ENCODE results near the gene UQCR10.

UQCR10 gene

DNA sequence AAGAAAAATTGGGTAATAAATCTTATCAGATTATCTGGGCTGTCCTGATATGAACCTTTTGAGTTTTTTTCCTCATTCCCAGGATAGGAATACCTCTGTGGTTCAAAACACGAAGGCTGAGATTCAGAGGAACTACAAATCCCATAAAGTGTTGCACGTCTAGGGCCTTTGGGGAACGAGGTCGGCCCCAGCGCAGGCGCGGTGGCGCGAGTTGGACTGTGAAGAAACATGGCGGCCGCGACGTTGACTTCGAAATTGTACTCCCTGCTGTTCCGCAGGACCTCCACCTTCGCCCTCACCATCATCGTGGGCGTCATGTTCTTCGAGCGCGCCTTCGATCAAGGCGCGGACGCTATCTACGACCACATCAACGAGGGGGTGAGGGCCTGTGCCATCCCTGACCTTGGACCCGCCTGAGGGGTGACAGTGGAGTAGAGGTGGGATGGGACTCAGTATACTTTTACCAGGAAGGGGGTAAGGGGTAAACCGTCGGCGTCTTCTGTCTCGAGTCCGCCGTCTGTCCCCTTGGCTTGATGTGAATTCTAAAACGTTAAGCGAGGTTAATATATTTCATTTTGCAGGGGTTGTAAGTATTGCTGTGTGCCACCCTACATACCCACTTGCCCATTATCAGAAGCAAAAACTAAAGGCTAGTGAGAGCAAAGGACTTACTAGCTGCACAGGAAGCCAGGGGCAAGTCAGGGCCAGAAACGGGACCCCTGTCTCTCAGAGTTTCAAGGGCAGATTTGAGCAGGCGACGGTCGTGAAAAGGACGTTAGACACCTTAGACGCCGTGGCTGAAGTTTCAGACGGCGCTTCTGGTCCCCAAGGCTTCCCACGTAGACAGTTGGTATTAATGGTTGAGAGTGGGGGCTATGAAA lies at the start of gene UQCR10:
UQCR10 (plus strand) TSS at position 199 of the 881 bp plus-strand sequence; CDS start at position 229, 30 bp downstream.
- peak; percentile 86 for DNase-seq (ENCODE audit: low read depth, low spot score)

DNA sequence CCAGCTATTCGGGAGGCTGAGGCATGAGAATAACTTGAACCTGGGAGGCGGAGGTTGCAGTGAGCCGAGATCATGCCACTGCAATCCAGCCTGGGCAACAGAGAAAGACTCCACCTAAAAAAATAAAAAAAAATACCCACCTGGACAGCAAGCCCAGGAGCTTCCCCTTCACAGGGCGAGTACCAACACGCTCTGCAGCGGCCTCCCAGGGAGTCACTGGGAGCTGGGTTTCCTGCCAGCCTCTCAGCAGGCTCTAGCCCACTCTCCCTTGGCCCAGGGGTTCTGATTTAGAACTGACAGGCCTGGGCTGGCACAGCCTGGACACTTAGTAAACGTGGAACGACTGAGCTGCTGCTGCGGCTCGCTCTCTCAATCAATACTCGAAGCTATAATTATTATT lies 49.4 kb upstream of the UQCR10 start:
- DNase-seq (ENCODE audit: low read depth, low spot score), result no peak

DNA sequence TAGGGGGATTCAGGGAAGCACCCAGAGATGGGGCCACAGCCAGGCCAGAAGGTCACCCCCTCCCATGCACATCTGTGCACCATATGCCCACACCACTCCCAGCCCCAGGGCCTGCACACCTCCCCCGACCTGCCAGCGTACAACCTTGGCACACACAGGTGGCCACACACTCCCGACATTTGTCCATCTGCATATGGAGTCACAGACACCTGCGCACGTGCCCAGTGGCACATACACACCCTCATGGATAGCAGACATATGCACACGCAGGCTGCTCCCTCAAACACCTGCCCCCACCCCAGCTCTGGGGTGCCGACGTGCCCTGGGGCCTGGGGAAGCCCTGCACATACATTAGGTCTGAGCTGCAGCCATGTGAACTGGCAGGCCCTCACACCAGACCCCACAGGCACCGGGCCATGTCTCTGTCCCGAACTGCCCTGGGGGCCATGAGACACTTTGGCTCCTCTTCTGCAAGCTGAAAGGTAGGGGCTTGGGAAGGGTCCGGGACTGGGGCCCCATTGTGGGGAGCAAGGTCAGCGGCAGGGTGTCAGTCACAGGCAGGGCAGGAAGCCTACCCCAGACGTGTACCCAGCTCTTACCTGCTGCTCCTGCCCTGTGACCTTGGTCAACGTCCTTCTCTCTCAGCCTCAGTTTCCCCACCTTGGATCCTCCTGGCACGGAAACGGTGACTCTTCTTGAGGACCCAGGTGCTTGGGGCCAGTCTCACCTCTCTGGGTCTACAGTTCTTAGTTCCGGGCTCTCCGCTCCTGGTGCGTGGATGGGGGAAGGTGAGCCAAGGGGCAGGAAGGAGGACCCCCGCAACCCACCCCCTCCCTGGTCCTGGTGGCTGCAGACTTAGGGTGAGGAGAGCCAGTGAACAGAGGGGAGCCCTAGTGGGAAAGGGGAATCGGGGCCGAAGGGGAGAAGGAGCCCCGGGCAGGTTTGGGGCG lies 47.9 kb upstream of the UQCR10 start:
- no peak for DNase-seq (ENCODE audit: low read depth, low spot score)

DNA sequence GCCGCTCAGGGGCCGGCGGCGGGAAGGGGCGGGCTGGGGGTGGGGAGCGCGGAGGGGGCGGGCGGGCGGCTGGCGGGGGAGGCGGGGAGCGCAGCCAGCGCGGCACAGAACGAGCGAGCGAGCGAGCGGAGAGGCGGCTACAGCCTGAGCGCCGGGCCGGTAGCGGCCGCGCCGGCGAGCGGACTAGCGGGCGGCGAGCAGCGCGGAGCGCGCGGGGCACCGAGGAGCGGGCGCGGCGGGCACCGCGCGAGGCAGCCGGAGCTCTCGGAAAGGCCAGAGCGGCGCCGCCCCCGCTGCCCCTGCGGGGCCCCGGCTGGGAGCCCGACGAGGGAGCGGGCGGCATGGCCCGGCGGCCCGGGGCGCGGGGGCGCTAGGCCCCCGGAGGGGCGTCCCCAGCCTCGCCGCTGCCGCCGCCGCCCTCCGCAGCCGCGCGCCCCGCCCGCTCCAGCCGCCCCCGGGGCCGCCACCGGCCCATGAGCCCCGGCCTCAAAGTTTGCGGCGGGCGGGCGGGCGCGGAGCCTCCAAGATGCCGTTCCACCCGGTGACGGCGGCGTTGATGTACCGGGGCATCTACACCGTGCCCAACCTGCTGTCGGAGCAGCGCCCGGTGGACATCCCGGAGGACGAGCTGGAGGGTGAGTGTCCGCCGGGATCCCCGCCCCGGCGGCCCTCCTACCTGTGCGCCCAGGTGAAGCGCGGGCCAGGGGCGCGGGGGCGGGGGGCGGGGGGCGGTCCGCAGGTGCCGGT lies 47.1 kb upstream of the UQCR10 start, which contains the start of gene CABP7:
CABP7 (plus strand) TSS at position 105 of the 747 bp plus-strand sequence; CDS start at position 527, 422 bp downstream.
- DNase-seq (ENCODE audit: low read depth, low spot score), result no peak

DNA sequence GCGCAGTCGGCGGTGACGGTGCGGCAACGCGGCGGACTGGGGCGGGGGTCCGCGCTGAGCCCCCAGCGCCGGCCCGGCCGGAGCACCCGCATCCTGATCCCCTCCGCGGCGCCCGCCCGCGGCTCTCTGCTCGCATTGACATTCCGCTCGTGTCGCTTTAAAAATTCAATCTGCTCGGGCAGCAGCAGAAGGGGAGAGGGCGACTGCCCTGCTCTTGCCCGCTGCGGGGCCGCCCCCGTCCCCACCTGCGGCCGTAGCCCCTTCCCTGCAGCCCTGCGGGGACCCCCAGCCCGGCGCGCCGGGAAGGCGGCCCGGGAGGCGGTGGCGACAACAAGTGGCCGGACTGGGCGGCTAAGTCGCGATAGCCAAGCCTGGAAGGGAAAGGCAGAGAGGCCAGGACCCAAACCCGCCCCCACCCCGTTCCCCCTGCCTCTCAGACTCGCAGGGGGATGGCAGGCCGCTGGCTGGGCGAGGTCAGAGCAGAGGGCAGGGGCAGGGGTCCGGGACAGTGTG lies 46.3 kb upstream of the UQCR10 start:
- DNase-seq (ENCODE audit: low read depth, low spot score), result no peak

DNA sequence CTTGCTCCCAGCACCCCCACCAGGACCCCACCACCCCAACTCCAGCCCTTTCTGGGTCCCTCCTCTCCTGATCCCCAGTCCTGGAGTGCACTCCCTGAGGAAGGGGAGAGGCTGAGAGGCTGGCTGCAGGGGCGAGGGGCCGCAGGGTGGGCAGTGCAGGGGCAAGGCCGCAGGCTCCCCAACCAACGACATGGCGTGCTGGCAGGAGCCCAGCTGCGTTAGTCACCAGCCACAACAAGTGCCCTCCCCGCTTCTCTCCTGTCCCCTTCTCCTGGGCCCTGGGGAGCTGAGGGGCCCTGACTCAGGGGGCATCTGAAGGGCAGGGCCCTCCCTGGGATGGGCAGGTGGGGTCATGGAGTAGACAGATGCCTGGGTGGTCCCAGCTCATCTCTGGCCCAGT lies 45.0 kb upstream of the UQCR10 start:
- DNase-seq (ENCODE audit: low read depth, low spot score), result no peak

DNA sequence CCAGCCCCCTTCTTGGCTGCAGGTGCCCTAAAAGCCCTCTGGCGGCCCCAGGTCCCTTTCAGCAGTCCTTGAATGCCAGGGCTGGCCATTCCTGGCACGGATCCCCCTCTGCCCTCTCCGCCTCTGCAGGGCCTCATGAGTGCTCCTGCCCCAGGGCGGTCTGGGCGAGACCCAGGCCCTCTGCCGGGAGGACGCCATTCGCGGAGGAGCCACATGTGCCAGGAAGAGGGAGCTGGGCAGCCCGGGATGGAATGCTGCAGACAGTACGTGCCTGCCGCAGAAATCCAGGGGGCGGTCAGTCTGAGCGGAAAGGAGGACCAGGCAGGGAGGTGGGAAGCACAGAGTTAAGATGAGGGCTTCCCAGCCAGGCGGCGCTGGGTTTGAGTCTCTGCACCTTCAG lies 44.6 kb upstream of the UQCR10 start:
- DNase-seq (ENCODE audit: low read depth, low spot score), result no peak

DNA sequence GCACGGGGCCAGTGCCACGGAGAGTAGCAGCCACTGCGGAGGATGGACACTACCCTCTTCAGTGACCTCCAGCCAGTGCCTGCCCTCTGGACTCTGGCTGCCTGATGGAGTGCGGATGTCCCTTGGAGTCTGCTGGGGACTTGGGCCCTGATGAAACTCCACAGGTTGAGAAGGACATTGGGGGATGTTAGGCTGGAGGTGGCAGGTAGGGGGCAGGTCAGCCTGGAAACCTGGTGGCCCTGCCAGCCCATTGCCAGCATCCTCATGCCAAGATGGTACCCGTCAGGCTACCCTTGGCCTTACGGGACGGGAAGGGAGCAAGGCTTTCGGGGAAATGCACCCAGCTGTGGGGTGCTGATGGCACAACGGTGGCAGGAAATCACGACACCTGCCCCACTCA lies 43.4 kb upstream of the UQCR10 start:
- DNase-seq (ENCODE audit: low read depth, low spot score), result no peak

DNA sequence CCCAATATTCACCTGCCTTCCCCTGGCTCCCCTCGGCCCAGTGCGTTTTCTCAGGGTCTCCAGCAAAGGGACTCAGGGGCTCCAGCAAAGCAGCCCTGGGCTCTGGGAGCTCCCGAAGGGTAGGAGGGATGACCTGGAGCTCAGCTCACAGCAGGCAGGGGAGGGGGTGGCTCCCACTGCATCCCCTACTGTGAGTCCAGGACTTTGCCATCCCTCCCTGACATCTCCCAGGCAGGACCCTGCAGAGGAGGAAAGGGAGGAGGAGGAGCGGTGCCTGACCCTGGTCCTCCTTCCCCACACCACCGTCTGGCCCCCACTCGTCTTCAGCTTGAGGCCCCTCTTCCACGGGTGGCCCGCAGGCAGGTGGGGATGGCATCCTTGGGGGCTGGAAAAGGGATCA lies 42.3 kb upstream of the UQCR10 start:
- no peak for DNase-seq (ENCODE audit: low read depth, low spot score)

DNA sequence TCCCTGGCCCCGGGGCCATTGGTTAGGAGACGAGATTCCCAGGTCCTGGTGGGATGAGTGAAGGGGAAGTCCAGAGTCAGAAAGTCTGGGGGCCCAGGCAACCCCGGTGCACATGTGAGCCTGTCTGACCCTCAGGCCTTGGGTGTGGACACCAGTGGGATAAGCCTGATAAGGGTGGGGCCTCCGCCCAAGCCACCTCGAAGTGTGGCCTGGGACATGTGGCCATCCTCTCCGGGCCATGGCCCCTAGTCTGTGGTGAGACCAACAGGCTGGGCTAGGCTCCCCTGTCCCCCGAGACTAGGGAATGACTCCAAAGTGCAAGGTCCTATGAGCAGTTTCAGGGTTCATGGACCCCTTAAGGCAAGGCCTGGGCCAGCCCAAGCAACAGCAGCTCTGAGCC lies 41.1 kb upstream of the UQCR10 start:
- DNase-seq (ENCODE audit: low read depth, low spot score), result no peak

DNA sequence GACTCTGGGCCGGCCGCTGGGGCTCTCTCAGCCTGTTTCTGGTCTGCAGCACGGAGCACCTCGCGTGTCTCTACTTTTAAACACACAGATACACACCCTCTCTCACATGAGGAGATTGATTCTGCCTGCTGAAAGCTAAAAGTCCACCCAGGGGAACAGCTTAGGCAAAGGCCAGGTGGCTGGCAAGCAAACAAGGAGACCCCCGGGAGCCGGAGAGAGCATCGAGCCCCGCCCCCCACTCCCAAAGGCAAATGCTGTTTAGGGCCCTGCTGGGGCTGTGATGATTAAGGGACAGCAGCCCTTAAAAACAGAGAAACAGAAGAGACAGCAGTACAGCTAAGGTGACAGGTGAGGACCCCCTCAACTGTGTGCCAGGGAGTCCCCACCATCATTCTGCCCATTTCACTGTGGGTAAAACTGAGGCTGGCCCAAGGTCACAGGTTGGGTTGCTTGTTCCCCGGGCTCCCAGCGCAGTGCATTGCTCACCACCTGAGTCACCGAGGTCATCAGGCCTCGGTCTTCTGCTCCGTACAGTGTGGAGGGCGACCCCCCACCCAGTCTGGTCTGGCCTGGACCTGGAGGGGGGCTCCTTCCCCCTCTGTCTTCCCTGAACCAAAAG lies 40.5 kb upstream of the UQCR10 start:
- no peak for DNase-seq (ENCODE audit: low read depth, low spot score)

DNA sequence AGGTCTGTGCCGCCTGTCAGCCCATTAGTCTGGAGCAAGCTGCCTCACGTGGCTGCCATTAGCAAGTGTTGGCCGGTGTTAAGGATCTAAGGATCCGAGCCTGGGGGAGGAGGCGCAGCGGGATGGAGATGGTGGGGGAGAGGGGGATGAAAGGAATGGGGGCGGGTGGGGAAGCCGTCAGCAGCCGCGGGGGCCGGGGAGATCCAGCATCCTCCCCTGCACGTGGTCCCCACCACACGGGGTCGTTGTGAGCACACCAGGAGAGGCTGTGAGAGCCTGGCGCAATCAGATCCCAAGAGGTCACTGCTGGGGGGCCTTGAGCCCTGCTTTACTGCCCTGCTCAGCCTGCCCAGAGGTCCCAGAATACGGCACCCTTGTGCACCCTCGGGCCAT lies 40.0 kb upstream of the UQCR10 start:
- DNase-seq (ENCODE audit: low read depth, low spot score), result no peak

DNA sequence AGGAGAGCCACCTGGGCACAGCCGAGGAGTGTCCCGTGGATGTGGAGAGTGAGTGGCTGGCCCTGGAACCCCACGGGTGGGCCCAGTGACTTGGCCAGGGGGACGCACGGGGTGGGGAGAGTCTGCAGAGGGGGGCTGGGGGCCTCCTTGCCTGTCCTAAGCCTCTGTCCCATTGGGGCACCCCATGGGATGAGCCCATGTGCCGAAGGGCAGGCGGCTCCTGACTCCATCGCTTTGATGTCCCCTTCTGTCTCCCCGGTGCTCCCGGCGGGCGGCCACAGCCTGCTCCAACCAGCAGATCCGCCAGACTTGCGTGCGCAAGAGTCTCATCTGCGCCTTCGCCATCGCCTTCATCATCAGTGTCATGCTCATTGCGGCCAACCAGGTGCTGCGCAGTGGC lies 38.0 kb upstream of the UQCR10 start:
- DNase-seq (ENCODE audit: low read depth, low spot score), result no peak

DNA sequence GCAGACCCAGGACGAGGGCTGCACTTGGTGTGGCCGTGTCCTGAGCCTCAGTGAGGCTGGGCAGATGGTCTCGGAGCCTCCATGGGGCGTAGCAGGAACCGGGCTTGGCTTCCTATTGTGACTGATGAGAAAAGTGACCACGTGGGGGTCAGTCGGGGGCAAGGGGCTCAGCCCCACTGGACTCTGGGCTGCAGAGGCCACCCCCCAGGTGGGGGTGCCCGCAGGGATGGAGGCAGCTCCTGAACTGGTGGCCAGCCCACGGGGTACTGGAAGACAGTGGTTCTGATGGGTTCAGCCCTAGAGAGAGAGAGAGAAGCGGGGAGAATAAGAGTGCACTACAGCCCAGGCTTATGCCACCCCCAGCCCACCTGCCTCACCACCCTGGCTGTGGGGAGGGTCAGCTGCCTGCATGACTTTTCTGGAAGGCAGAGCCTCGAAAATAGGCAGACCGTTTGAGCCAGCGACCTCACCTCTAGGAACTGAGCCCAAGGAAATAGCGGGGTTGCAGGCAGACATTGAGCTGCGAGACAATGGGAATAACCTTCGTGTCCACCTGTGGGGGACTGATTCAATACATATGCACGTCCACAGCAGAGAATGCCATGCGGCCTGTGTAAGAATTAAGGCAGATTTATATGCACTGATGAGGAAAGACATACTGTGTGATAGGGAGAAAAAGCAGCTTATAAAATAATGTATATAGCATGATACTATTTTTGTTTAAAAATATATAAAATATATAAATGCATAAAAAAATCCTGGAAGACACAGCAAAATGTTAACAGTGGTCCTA lies 35.9 kb upstream of the UQCR10 start:
- DNase-seq (ENCODE audit: low read depth, low spot score), result no peak

DNA sequence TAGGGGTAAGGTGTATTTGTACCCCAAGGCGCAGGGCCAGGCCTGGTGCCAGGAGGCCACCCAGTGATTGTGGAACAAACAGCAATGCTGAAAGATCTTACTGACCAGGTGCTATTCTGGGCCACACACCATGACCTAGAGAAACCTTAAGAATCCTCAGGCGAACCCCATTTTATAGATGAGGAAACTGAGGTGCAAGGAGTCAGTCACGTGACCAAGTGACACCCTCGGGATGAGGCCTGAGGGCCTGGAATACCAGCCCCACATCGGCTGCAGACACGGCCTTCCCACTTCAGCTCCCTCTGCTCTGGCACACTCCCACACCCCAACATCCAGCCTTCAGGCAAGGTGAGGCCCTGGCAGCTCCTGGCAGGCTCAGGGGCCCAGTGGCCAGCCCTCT lies 34.3 kb upstream of the UQCR10 start:
- DNase-seq (ENCODE audit: low read depth, low spot score), result no peak

DNA sequence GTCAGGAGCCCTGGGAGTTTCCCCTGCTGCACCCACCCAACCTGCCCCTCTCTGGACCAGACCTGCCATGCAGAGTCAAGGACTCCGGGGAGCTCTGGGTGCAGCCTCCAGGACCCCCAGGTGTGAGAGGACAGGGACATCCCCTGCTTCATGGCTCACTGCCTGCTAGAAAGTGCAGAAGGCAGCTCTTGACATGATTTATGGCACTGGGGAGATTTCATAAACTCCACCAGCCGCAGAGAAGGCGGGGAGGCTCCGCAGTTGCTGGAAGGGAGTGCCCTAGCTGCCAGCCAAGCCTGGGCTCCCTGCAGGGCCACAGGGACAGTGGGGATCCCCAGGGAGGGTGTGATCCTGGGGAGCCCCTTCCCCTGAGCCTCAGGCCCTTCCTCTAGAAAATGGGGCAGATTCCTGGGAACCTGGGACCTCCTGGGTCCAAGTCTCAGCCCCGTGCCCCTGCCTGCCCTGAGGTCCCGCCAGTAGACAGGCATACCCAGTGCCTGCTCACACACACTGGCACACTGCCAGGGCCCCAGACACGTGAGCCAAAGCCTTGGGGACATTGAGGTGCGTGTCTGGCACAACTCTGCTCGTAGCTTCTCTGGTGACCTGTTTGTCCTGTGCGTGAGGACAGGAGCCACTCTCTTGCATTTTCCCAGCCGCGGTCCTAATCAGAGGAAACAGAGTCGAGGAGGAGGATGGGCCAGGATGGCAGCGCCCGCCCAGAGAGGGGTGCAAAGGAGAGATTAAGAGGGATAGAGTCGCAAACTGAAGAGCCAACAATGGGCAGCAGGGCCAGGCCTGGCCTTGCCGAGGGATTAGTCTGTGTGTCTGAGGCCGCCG lies 33.6 kb upstream of the UQCR10 start:
- no peak for DNase-seq (ENCODE audit: low read depth, low spot score)

DNA sequence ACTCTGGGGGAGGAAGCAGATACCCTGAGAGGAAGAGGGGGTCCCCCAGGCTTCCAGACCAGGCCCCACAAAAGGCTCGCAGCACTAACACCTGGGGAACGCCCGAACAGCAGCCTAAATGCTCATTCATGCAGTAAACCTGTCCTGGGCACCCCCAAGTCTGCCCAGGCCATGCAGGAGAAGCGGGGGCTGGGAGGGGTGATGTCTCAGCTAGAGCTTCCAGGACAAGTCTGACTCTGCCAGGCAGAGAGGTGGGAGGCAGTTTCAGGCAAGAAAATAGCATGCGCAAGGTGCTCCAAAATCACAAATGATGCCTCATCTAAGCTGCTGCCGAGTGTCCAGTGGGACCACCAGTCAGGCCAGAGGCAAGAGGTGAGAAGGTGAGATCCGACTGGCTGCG lies 32.8 kb upstream of the UQCR10 start:
- no peak for DNase-seq (ENCODE audit: low read depth, low spot score)

DNA sequence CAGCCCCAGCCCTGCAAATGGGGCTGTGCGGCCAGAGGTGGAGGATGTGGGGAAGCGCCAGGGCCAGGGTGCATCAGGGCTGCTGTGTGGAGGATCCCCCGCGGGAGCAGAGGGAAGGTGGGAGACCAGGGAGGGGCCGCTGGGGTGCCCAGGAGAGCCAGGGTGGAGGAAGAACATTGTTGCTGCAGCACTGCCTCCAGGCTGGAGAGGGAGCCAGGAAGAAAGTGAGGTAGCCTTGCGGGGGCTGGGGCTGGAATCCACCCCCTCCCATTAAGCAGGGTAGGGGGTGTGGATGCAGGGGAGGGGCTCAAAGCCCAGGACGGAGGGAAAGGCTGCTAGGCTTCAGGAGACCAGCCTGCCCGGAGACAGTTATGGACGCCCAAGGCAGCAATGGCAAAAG lies 32.3 kb upstream of the UQCR10 start:
- DNase-seq (ENCODE audit: low read depth, low spot score), result no peak

DNA sequence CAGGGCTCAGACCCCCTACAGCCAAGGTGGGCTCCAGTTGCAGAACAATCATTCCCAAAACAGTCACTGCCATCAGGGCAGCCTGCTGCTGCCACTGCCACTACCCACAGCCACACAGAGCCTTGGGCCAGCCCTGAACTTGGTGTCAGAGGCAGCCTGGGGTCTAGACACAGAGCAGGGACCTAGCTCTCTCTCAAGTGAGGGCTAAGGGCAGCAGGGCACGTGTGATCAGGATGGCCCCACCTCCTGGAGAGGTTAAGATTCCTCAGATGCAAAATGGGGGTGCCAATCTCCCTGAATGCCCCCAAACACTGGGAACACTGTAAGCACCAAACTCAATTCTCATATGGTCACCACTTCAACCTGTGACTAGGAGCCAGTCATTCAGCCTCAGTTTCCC lies 31.8 kb upstream of the UQCR10 start:
- DNase-seq (ENCODE audit: low read depth, low spot score), result no peak
